Vagina (tissue), 2 donors: ENCODE results near the gene ETV2.

Source experiments
- POLR2AphosphoS5 ChIP-seq, 2 donors: sonication (generic); formaldehyde crosslinking; IDR thresholded peaks; one replicate each; pipeline ENCODE4 v1.9.0; 2017; ENCODE audit warnings: antibody characterized with exemption in 2 of 2, mild to moderate bottlenecking in 2 of 2, low read depth in 1 of 2; ENCODE audit not compliant: insufficient read depth in 1 of 2
- TF ChIP-seq, protein P1 (sequence below), 3 experiments: fragments of 450-650 bp in 2 of 3; fragments of 200-600 bp in 1 of 3; sonication (generic) in 1 of 3; IDR thresholded peaks; one replicate each; pipeline ENCODE4 v1.5.1; 2017 to 2019; ENCODE audit warnings: antibody characterized with exemption in 3 of 3, mild to moderate bottlenecking in 2 of 3, moderate library complexity in 2 of 3

DNA sequence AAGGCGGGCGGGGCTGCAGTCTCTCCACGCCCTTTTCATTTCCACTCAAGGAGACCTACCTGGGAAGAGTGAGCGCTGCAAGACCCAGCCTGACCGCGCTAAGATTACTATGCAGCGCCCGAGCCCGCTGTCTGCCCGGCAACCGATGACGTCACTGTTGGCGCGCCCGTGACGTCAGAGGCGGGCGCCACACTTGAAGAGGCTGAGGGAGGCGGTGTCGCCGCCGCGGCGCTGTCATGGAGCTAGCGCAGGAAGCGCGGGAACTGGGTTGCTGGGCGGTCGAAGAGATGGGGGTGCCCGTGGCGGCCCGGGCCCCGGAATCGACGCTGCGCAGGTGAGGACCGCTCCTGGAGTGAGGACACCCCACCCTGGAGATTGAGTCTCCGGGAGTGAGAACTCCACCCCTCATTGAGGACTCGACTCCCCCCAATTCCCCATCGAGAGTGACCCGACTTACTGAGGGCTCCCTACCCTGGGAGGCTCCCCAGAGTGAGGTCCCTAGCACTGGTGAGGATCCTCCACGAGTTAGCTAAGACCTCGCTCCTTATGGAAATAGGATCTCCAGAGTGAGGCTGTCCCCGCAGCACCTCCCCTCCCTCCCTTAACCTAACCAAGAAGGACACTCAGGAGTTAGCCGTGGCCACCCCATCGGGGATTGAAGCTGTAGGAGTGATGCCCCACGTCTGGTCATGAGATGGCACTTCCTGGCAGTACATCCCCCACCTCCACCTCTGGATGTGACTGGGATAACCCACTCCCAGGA, 28.8 kb upstream of the ETV2 start, which contains the start of gene HAUS5:
- TF ChIP-seq POLR2AphosphoS5 (IDR thresholded peaks at IDR 0.05; ENCODE audit: insufficient read depth in 1 of 2, low read depth in 1 of 2), result peak; percentile 89
- TF ChIP-seq, protein P1, sequence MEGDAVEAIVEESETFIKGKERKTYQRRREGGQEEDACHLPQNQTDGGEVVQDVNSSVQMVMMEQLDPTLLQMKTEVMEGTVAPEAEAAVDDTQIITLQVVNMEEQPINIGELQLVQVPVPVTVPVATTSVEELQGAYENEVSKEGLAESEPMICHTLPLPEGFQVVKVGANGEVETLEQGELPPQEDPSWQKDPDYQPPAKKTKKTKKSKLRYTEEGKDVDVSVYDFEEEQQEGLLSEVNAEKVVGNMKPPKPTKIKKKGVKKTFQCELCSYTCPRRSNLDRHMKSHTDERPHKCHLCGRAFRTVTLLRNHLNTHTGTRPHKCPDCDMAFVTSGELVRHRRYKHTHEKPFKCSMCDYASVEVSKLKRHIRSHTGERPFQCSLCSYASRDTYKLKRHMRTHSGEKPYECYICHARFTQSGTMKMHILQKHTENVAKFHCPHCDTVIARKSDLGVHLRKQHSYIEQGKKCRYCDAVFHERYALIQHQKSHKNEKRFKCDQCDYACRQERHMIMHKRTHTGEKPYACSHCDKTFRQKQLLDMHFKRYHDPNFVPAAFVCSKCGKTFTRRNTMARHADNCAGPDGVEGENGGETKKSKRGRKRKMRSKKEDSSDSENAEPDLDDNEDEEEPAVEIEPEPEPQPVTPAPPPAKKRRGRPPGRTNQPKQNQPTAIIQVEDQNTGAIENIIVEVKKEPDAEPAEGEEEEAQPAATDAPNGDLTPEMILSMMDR (IDR thresholded peaks at IDR 0.05), result peak in 1 of 3 experiments; percentile 12
